HepG2 (cell line): Measurements from ENCODE around the gene SRSF2. TPM values are rescaled to one million over a fixed set of nuclear protein-coding genes. Genes with fewer than 3 reads are reported as not detected.

ENCODE experiments used
- CHD2 ChIP-seq: IDR thresholded peaks from 2 replicates; pipeline ENCODE4 v1.6.1; 2011; ENCODE audit warnings: low read depth, low read length, improper control_type of control experiment
- CSRNP2 ChIP-seq: sonication (generic); formaldehyde crosslinking; conservative IDR thresholded peaks from 2 replicates; pipeline ENCODE4 v1.8.0; 2022; ENCODE audit warnings: low read depth, missing genetic modification reagents
- EEA1 ChIP-seq: sonication (generic); formaldehyde crosslinking; IDR thresholded peaks from 2 replicates; pipeline ENCODE4 v1.5.1; 2020; ENCODE audit warnings: mild to moderate bottlenecking, missing genetic modification reagents, borderline replicate concordance
- FOXA1 ChIP-seq, 2 experiments: fragments of 450-650 bp in 1 of 2; sonication (generic) in 1 of 2; formaldehyde crosslinking in 1 of 2; IDR thresholded peaks; 2 replicates each; pipeline versions ENCODE4 v1.4.0 to v1.6.1; 2016 to 2020; ENCODE audit warnings: missing genetic modification reagents in 1 of 2
- FOXJ3 ChIP-seq: sonication (generic); formaldehyde crosslinking; IDR thresholded peaks from 2 replicates; pipeline ENCODE4 v1.4.0; 2020; ENCODE audit warnings: missing genetic modification reagents, mild to moderate bottlenecking, borderline replicate concordance
- FOXP1 ChIP-seq, 2 experiments: fragments of 450-650 bp in 1 of 2; IDR thresholded peaks; 2 replicates each; pipeline ENCODE4 v1.6.1; 2017 to 2018; ENCODE audit warnings: antibody characterized with exemption in 1 of 2
- FUBP1 ChIP-seq: sonication (generic); formaldehyde crosslinking; IDR thresholded peaks from 2 replicates; pipeline ENCODE4 v1.5.1; 2020; ENCODE audit warnings: missing genetic modification reagents, mild to moderate bottlenecking, borderline replicate concordance
- HMGXB3 ChIP-seq: sonication (generic); formaldehyde crosslinking; IDR thresholded peaks from 2 replicates; pipeline ENCODE4 v1.4.0; 2020; ENCODE audit warnings: missing genetic modification reagents, borderline replicate concordance
- KAT7 ChIP-seq: IDR thresholded peaks from 2 replicates; pipeline ENCODE4 v1.6.1; 2018; ENCODE audit warnings: borderline replicate concordance, missing compliant biosample characterization
- MXD4 ChIP-seq: IDR thresholded peaks from 2 replicates; pipeline ENCODE4 v1.6.1; 2016; ENCODE audit warnings: mild to moderate bottlenecking, missing biosample characterization, missing genetic modification reagents
- NFIB ChIP-seq: sonication (generic); formaldehyde crosslinking; IDR thresholded peaks from 2 replicates; pipeline ENCODE4 v1.9.0; 2021; ENCODE audit warnings: missing genetic modification reagents, mild to moderate bottlenecking, borderline replicate concordance
- PPARG ChIP-seq: conservative IDR thresholded peaks from 2 replicates; pipeline ENCODE4 v1.6.1; 2016; ENCODE audit warnings: missing biosample characterization, missing genetic modification reagents
- TEAD3 ChIP-seq: optimal IDR thresholded peaks from 2 replicates; pipeline ENCODE3; 2016; ENCODE audit warnings: borderline replicate concordance
- TGIF2 ChIP-seq: IDR thresholded peaks from 2 replicates; pipeline ENCODE4 v1.6.1; 2016; ENCODE audit warnings: control low read depth, missing compliant biosample characterization
- ZBTB1 ChIP-seq: sonication (generic); formaldehyde crosslinking; IDR thresholded peaks from 2 replicates; pipeline ENCODE4 v1.4.0; 2020; ENCODE audit warnings: missing genetic modification reagents, borderline replicate concordance
- ZFP41 ChIP-seq: sonication (generic); formaldehyde crosslinking; IDR thresholded peaks from 2 replicates; pipeline ENCODE4 v1.4.0; 2020; ENCODE audit warnings: mild to moderate bottlenecking, missing genetic modification reagents, borderline replicate concordance
- ZKSCAN8 ChIP-seq: IDR thresholded peaks from 2 replicates; pipeline ENCODE4 v1.6.1; 2016; ENCODE audit warnings: borderline replicate concordance, missing genetic modification reagents, missing compliant biosample characterization
- ZNF20 ChIP-seq: sonication (generic); formaldehyde crosslinking; IDR thresholded peaks from 2 replicates; pipeline ENCODE4 v1.4.0; 2020; ENCODE audit warnings: mild to moderate bottlenecking, moderate library complexity, missing genetic modification reagents
- ZNF563 ChIP-seq: sonication (generic); formaldehyde crosslinking; IDR thresholded peaks from 2 replicates; pipeline ENCODE4 v1.8.0; 2022; ENCODE audit warnings: mild to moderate bottlenecking, moderate library complexity, missing genetic modification reagents
- ZNF670 ChIP-seq: sonication (generic); formaldehyde crosslinking; IDR thresholded peaks from 2 replicates; pipeline ENCODE4 v1.8.0; 2022; ENCODE audit warnings: mild to moderate bottlenecking, missing genetic modification reagents, borderline replicate concordance
- ZNF720 ChIP-seq: sonication (generic); formaldehyde crosslinking; IDR thresholded peaks from 2 replicates; pipeline ENCODE4 v1.4.0; 2020; ENCODE audit warnings: missing genetic modification reagents
- polyA plus RNA-seq, 8 experiments: library from polyadenylated mRNA; depleted of rRNA in 3 of 8; stranded (reverse) in 7 of 8; unstranded in 1 of 8; fragments of >200 nt; fragmentation: Illumina TruSeq in 4 of 8; extraction: Trizol in 4 of 8; gene quantifications; 2 replicates each; pipeline versions ENCODE4 v1.2.1 to v1.2.3, GENCODE V29; 2011 to 2016; ENCODE audit warnings: low read depth in 4 of 8, missing spikeins in 1 of 8, mixed read lengths in 1 of 8; ENCODE audit not compliant: insufficient read depth in 1 of 8
- total RNA-seq, 5 experiments: library from RNA; depleted of rRNA; stranded (reverse); fragments of >200 nt; fragmentation: Illumina TruSeq; extraction: Trizol; gene quantifications; 2 replicates each; pipeline ENCODE4 v1.2.3, GENCODE V29; 2016; ENCODE audit warnings: low read depth in 1 of 5

The SRSF2 gene
- total and polyA plus RNA-seq, 2 of the 13 experiments (the other 11 are each of a cell fraction or from before 2014, with no cell fraction given) = 306 to 319 TPM

GRCh38 chr17:76700617-76701470 lies 36.3 kb downstream of the SRSF2 start (continued):
- no peak; the same call in 1 of the 2 replicates for TF ChIP-seq HMGXB3 (CRISPR knock-in tag)
- peak; percentile 37; the same call in 1 of the 2 replicates for TF ChIP-seq TGIF2 (CRISPR knock-in tag)
- TF ChIP-seq ZNF563 = 0 out of 2 replicates have a peak, but pooled peaks have one; percentile 67
- TF ChIP-seq MXD4 = peak; percentile 23; the same call in 1 of the 2 replicates
- TF ChIP-seq ZKSCAN8 (CRISPR knock-in tag) = peak; percentile 88; the same call in 1 of the 2 replicates
- TF ChIP-seq ZBTB1 (CRISPR knock-in tag) = no peak
- TF ChIP-seq FOXJ3 (CRISPR knock-in tag) = no peak
- no peak for TF ChIP-seq ZNF720 (CRISPR knock-in tag)
- TF ChIP-seq KAT7 (CRISPR knock-in tag) = no peak
- TF ChIP-seq ZNF670 = peak; percentile 91; the same call in 1 of the 2 replicates
- TF ChIP-seq TEAD3 = no peak
- TF ChIP-seq CHD2 = 0 out of 2 replicates have a peak, but pooled peaks have one; percentile 25
- TF ChIP-seq ZFP41 = peak; percentile 24; the same call in 1 of the 2 replicates
- TF ChIP-seq FOXP1 (IDR thresholded peaks at IDR 0.05) = no peak
- peak; percentile 56 for TF ChIP-seq FOXP1 (CRISPR knock-in tag; IDR thresholded peaks at IDR 0.05)
- TF ChIP-seq FUBP1 (CRISPR knock-in tag) = 0 out of 2 replicates have a peak, but pooled peaks have one; percentile 18
- TF ChIP-seq ZNF20 (CRISPR knock-in tag) = no peak
- no peak for TF ChIP-seq EEA1 (CRISPR knock-in tag)
- no peak for TF ChIP-seq CSRNP2
- TF ChIP-seq FOXA1 (IDR thresholded peaks at IDR 0.05) = no peak
- TF ChIP-seq FOXA1 (CRISPR knock-in tag; IDR thresholded peaks at IDR 0.05) = 0 out of 2 replicates have a peak, but pooled peaks have one; percentile 34
- no peak for TF ChIP-seq PPARG (CRISPR knock-in tag)
- no peak for TF ChIP-seq NFIB (CRISPR knock-in tag)
